Uterus (tissue), 2 donors: ENCODE measurements around the gene OR51B2.

ENCODE experiments used
- CTCF ChIP-seq, 4 experiments: fragments of 200-600 bp in 2 of 4; fragments of 450-650 bp in 2 of 4; sonication (generic) in 2 of 4; IDR thresholded peaks; one replicate each; pipeline ENCODE4 v1.5.1; 2016 to 2019; ENCODE audit warnings: antibody characterized with exemption in 4 of 4, mild to moderate bottlenecking in 2 of 4, moderate library complexity in 1 of 4
- POLR2A ChIP-seq, 2 donors: fragments of 450-650 bp; IDR thresholded peaks; one replicate each; pipeline ENCODE4 v1.6.1; 2016; ENCODE audit warnings: antibody characterized with exemption in 2 of 2, mild to moderate bottlenecking in 1 of 2, moderate library complexity in 1 of 2

GRCh38 chr11:5297721-5298323 is 26.3 kb downstream of the OR51B2 start:
- TF ChIP-seq CTCF (IDR thresholded peaks at IDR 0.05) (no peak), POLR2A (IDR thresholded peaks at IDR 0.05) (no peak)
